CD14-positive monocyte (primary cell): ENCODE results near the gene CHCHD6. TPM values are rescaled to one million over a fixed set of nuclear protein-coding genes. Genes with fewer than 3 reads are reported as not detected.

Source experiments
- DNase-seq, 3 donors: peaks; one replicate each; pipeline ENCODE4 v3.0.0-alpha.2; 2011 to 2022
- H2AFZ ChIP-seq: 2 replicates; pipeline ENCODE4 v1.6.0; 2012; ENCODE audit warnings: mild to moderate bottlenecking, low read depth, low read length, inconsistent platforms; ENCODE audit not compliant: insufficient read depth, poor library complexity, severe bottlenecking
- H3K27ac ChIP-seq, 2 donors: 1 replicate in 1 of 2; 2 replicates in 1 of 2; pipeline ENCODE4 v1.5.1; 2012 to 2013; ENCODE audit warnings: low read length in 2 of 2, control low read depth in 1 of 2, inconsistent platforms in 1 of 2, low read depth in 1 of 2, mild to moderate bottlenecking in 1 of 2
- H3K27me3 ChIP-seq, 2 donors: one replicate each; pipeline versions ENCODE4 v1.6.0 to v1.6.1; 2011 to 2013; ENCODE audit warnings: low read length in 2 of 2; ENCODE audit not compliant: control insufficient read depth in 2 of 2, insufficient read depth in 2 of 2
- H3K36me3 ChIP-seq, 2 donors: replicated peaks in 1 of 2; 1 replicate in 1 of 2; 2 replicates in 1 of 2; pipeline versions ENCODE4 v1.5.1 to v1.6.1; 2012 to 2013; ENCODE audit warnings: low read length in 2 of 2, control low read depth in 1 of 2, inconsistent platforms in 1 of 2, mild to moderate bottlenecking in 1 of 2; ENCODE audit not compliant: insufficient read depth in 2 of 2, control insufficient read depth in 1 of 2
- H3K4me1 ChIP-seq, 2 donors: 1 replicate in 1 of 2; 2 replicates in 1 of 2; pipeline versions ENCODE4 v1.5.1 to v1.6.1; 2012 to 2013; ENCODE audit warnings: low read length in 2 of 2, control low read depth in 1 of 2, inconsistent platforms in 1 of 2, mild to moderate bottlenecking in 1 of 2, moderate library complexity in 1 of 2; ENCODE audit not compliant: insufficient read depth in 2 of 2, control insufficient read depth in 1 of 2
- H3K4me2 ChIP-seq: replicated peaks from 2 replicates; pipeline ENCODE3; 2012; ENCODE audit warnings: low read length, moderate library complexity, mild to moderate bottlenecking; ENCODE audit not compliant: poor library complexity, severe bottlenecking; ENCODE audit errors: extremely low read depth
- H3K4me3 ChIP-seq, 3 experiments: fragments of 200-600 bp in 1 of 3; sonication (generic) in 1 of 3; replicated peaks in 1 of 3; 1 replicate in 2 of 3; 2 replicates in 1 of 3; pipeline ENCODE4 v1.5.1; 2011 to 2013; ENCODE audit warnings: low read length in 3 of 3, mild to moderate bottlenecking in 3 of 3, control low read depth in 2 of 3, low read depth in 2 of 3, inconsistent platforms in 1 of 3, moderate library complexity in 1 of 3
- H3K79me2 ChIP-seq: 2 replicates; pipeline ENCODE4 v1.6.0; 2012; ENCODE audit warnings: mild to moderate bottlenecking, control low read depth, inconsistent platforms, low read length, moderate library complexity; ENCODE audit not compliant: insufficient read depth
- H3K9ac ChIP-seq: 2 replicates; pipeline ENCODE4 v1.6.0; 2017; ENCODE audit warnings: low read length, mild to moderate bottlenecking; ENCODE audit not compliant: insufficient read depth, poor library complexity, severe bottlenecking
- H3K9me3 ChIP-seq, 2 donors: replicated peaks in 1 of 2; 1 replicate in 1 of 2; 2 replicates in 1 of 2; pipeline versions ENCODE4 v1.5.1 to v1.6.1; 2012 to 2013; ENCODE audit warnings: low read length in 2 of 2, control low read depth in 1 of 2; ENCODE audit not compliant: control insufficient read depth in 1 of 2, insufficient read depth in 1 of 2
- H4K20me1 ChIP-seq: 2 replicates; pipeline ENCODE4 v1.6.0; 2012; ENCODE audit warnings: mild to moderate bottlenecking, low read length, control low read depth, moderate library complexity; ENCODE audit not compliant: insufficient read depth
- H3K27ac Mint-ChIP-seq, 7 donors: one replicate each; pipeline ENCODE4 v1.8.0; 2020; ENCODE audit warnings: mild to moderate bottlenecking in 7 of 7, mixed read lengths in 7 of 7, moderate library complexity in 6 of 7, inconsistent platforms in 2 of 7
- H3K27me3 Mint-ChIP-seq, 3 donors: one replicate each; pipeline ENCODE4 v1.8.0; 2021 to 2022; ENCODE audit warnings: low read depth in 3 of 3, mild to moderate bottlenecking in 3 of 3, mixed read lengths in 3 of 3, moderate library complexity in 3 of 3, inconsistent platforms in 1 of 3
- H3K36me3 Mint-ChIP-seq, 2 donors: one replicate each; pipeline ENCODE4 v1.8.0; 2020; ENCODE audit warnings: mixed read lengths in 2 of 2, inconsistent platforms in 1 of 2, mild to moderate bottlenecking in 1 of 2
- H3K4me1 Mint-ChIP-seq: one replicate; pipeline ENCODE4 v1.8.0; 2020; ENCODE audit warnings: mild to moderate bottlenecking, mixed read lengths
- H3K4me3 Mint-ChIP-seq, 2 donors: one replicate each; pipeline ENCODE4 v1.8.0; 2020; ENCODE audit warnings: mild to moderate bottlenecking in 2 of 2, mixed read lengths in 2 of 2, moderate library complexity in 1 of 2
- H3K9me3 Mint-ChIP-seq, 7 donors: one replicate each; pipeline ENCODE4 v1.8.0; 2020 to 2022; ENCODE audit warnings: mixed read lengths in 7 of 7, mild to moderate bottlenecking in 6 of 7, moderate library complexity in 6 of 7, inconsistent platforms in 2 of 7
- WGBS: methylation state at CpG from one replicate; pipeline ENCODE4 v1.1.5; 2013; ENCODE audit warnings: missing lambda C conversion rate; ENCODE audit not compliant: insufficient coverage; 5-methylcytosine and 5-hydroxymethylcytosine counted together
- intact Hi-C, 2 donors: fragments of 100-400 bp; cut with micrococcal nuclease; formaldehyde crosslinking; loops; one replicate each; pipeline versions ENCODE4 v1.15.0 to v1.15.1; 2023
- polyA plus RNA-seq, 3 donors: library from polyadenylated mRNA; depleted of rRNA in 1 of 3; unstranded in 2 of 3; stranded (reverse) in 1 of 3; fragments of 300-500 nt in 2 of 3; fragments of >200 nt in 1 of 3; fragmentation: Illumina TruSeq in 2 of 3; gene quantifications; 1 replicate in 2 of 3; 2 replicates in 1 of 3; pipeline ENCODE4 v1.2.3, GENCODE V29; 2012 to 2021
- TF ChIP-seq, protein P1 (sequence below): fragments of 200-600 bp; IDR thresholded peaks from one replicate; pipeline ENCODE4 v1.8.0; 2022; ENCODE audit warnings: antibody characterized with exemption, mild to moderate bottlenecking

Gene CHCHD6
- polyA plus RNA-seq, 3 donors = 1.1 to 1.8 (median 1.8) TPM

GRCh38 chr3:126880901-126881300, 176.9 kb downstream of the CHCHD6 start:
- H3K9ac ChIP-seq = no peak overlapping the region
- H3K4me1 ChIP-seq = no peaks in the 10 kb centered on the region
- Mint-ChIP-seq H3K27ac (no peak overlapping the region), H3K9me3 (peaks cover 0 to 2% (median 0%) of the 10 kb centered on the region in 7 donors), H3K36me3 (no peaks in the 10 kb centered on the region), H3K27me3 (peaks cover 18 to 69% (median 32%) of the 10 kb centered on the region in 3 donors), H3K4me3 (no peak overlapping the region), H3K4me1 (peaks cover 3% of the 10 kb centered on the region)
- H3K9me3 ChIP-seq = no peaks in the 10 kb centered on the region
- TF ChIP-seq, protein P1, sequence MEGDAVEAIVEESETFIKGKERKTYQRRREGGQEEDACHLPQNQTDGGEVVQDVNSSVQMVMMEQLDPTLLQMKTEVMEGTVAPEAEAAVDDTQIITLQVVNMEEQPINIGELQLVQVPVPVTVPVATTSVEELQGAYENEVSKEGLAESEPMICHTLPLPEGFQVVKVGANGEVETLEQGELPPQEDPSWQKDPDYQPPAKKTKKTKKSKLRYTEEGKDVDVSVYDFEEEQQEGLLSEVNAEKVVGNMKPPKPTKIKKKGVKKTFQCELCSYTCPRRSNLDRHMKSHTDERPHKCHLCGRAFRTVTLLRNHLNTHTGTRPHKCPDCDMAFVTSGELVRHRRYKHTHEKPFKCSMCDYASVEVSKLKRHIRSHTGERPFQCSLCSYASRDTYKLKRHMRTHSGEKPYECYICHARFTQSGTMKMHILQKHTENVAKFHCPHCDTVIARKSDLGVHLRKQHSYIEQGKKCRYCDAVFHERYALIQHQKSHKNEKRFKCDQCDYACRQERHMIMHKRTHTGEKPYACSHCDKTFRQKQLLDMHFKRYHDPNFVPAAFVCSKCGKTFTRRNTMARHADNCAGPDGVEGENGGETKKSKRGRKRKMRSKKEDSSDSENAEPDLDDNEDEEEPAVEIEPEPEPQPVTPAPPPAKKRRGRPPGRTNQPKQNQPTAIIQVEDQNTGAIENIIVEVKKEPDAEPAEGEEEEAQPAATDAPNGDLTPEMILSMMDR = no peak
- no peak overlapping the region for H3K4me3 ChIP-seq
- 65% methylated on average over 3 of the region's 3 CpGs for WGBS
- H3K27ac ChIP-seq = no peak overlapping the region
- H3K79me2 ChIP-seq = no peaks in the 10 kb centered on the region
- peaks cover 2 to 27% of the 10 kb centered on the region in 2 donors for H3K27me3 ChIP-seq
- no peak overlapping the region for H2AFZ ChIP-seq
- no peak overlapping the region for H3K4me2 ChIP-seq
- DNase-seq = peak in 1 of 3 donors; percentile 7
- intact Hi-C loops = no loop called here
- H4K20me1 ChIP-seq = no peaks in the 10 kb centered on the region
- no peaks in the 10 kb centered on the region for H3K36me3 ChIP-seq

GRCh38 chr3:126881861-126882260, 177.8 kb downstream of the CHCHD6 start:
- no CpG with 5 or more reads among the region's 6 CpGs for WGBS
- H3K4me3 Mint-ChIP-seq = no peak overlapping the region
- no peaks in the 10 kb centered on the region for H3K79me2 ChIP-seq

More at GRCh38 chr3:126881861-126882260, 177.8 kb downstream of the CHCHD6 start:
- H3K4me1 ChIP-seq = no peaks in the 10 kb centered on the region
- peaks cover 3% of the 10 kb centered on the region for H3K4me1 Mint-ChIP-seq
- TF ChIP-seq, protein P1 = no peak
- no peak for DNase-seq
- no peak overlapping the region for H3K27ac Mint-ChIP-seq
- no peaks in the 10 kb centered on the region for H3K9me3 ChIP-seq
- H4K20me1 ChIP-seq = no peaks in the 10 kb centered on the region
- H3K27me3 ChIP-seq = peaks cover 1 to 28% of the 10 kb centered on the region in 2 donors
- no peak overlapping the region for H3K4me2 ChIP-seq
- peaks cover 15 to 73% (median 37%) of the 10 kb centered on the region in 3 donors for H3K27me3 Mint-ChIP-seq
- no peak overlapping the region for H3K9ac ChIP-seq
- H3K9me3 Mint-ChIP-seq = no peaks in the 10 kb centered on the region
- H3K36me3 Mint-ChIP-seq = no peaks in the 10 kb centered on the region
- no peak overlapping the region for H3K27ac ChIP-seq
- intact Hi-C loops = no loop called here
- no peak overlapping the region for H3K4me3 ChIP-seq
- no peaks in the 10 kb centered on the region for H3K36me3 ChIP-seq
- H2AFZ ChIP-seq = no peak overlapping the region
